DMS53 treated with DMSO at 0.1 percent for 48 hours (cell line): ENCODE results near the gene ZNF722.
"Not testable (repeated sequence)": the region's sequence is repeated elsewhere in the genome, so short reads cannot be mapped to it uniquely, and the experiment has no call there.

Experiments
- DNase-seq: peaks from one replicate; lab custom pipeline; 2025; ENCODE audit not compliant: unreplicated experiment; lab: John Stamatoyannopoulos, UW

Gene ZNF722

GRCh38 chr7:63998549-63998948 is at the start of gene ZNF722:
Gene ZNF722 (plus strand): TSS chr7:63998849. CDS start chr7:63998962, 113 bp downstream.
- DNase-seq, result no peak

- DNase-seq, result no peak
Measured at GRCh38 chr7:63953181-63953580, 45.5 kb upstream of the ZNF722 start.

GRCh38 chr7:63968629-63969028 is 30.0 kb upstream of the ZNF722 start:
- no peak for DNase-seq

GRCh38 chr7:64015496-64015895 is 16.8 kb downstream of the ZNF722 start:
- not testable (repeated sequence) for DNase-seq

GRCh38 chr7:64035388-64035787 is 36.7 kb downstream of the ZNF722 start:
- DNase-seq, result no peak

GRCh38 chr7:64037095-64037494 is 38.4 kb downstream of the ZNF722 start:
- no peak for DNase-seq

- no peak for DNase-seq
Measured at GRCh38 chr7:64045301-64046040, 46.8 kb downstream of the ZNF722 start, which contains the start of gene ZNF727. Gene ZNF727 (plus strand): TSS chr7:64045434. CDS start chr7:64045622, 188 bp downstream.

- DNase-seq, result no peak
Measured at GRCh38 chr7:64046041-64046389, 47.4 kb downstream of the ZNF722 start.
